Hippocampal formation (tissue), 2 donors: ENCODE results near the gene DCD.
"Not testable (repeated sequence)": the region's sequence is repeated elsewhere in the genome, so short reads cannot be mapped to it uniquely, and the experiment has no call there.

Experiments used
- DNase-seq, 2 donors: peaks; one replicate each; lab custom pipeline; 2025; lab: John Stamatoyannopoulos, UW

The DCD gene

DNA sequence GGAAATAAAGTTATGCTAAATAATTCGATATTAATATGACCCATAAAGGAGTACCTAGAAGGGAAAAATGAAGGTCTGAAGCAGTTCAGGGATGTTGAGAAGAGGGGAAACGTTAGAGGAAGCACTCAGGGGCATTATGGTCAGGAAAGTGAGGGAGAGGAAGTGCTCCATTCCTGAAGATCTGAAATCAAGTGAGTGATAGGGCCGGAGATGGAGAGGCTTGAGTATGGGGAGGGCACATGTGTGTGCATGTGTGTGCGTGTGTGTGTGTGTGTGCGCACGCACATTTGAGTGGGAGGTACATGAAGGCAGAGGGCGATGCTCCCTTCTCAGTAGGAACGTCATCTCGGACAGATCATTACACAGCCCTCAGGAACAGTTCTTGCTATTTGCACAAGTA, 4.9 kb upstream of the DCD start:
- no peak for DNase-seq

DNA sequence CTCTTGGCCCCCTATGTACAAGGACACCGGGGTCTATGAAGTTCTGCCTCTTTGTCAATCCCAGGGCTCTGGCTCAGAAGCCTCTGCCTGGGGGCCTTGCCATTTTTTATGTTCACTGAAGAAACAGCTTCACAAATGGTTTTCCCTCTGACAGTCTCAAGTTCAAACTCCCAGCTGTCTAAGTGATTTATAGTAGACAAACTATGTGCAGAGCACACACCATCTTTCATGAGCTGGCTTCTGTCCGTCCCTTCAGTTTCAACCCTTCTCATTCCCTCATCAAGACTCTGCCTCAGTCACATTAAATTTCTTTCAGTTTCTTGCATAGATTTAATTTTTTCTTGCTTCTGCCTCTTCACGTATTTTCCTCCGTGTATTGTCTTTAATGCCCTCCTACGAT, 2.7 kb upstream of the DCD start:
- DNase-seq = no peak

DNA sequence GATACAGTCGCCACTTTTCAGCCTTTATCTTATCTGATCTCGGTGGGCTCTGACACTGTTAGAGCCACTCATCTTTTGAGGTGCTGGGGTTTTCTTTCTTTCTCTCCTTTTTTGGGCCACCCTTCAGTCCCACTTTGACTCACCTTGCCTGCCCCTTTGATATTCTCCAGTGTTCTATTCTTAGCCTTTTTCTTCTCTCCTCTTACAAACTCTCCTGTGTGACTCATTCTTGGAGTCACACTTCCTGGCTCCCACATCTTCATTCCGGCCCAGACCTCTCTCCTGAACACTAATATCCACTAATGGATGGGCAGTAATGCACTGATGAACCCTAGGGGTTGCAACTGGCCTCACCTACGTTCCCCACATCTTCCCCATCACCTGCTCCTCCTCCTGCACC, 2.2 kb upstream of the DCD start:
- no peak for DNase-seq

- DNase-seq = no peak
Measured at GRCh38 chr12:54649825-54650224, 1.7 kb upstream of the DCD start.

DNA sequence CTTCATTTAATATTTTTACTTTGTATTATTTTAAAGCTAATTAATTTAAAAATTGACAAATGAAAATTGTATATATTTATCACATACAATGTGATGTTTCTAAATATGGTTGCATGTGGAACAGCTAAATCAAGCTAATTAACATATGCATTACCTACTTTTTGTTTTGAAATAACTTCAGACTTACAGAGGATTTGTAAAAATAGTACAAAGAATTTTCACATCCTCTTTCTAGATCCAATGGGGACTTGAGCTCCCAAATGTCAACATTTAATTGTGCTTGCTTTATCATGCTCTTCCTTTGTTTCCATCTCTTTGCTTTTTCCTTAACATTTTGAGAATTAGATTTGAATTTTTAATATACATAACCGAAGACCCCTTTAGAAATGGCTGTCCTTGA, 6.6 kb downstream of the DCD start:
- DNase-seq = no peak

- DNase-seq = no peak
Measured at GRCh38 chr12:54641089-54641488, 7.1 kb downstream of the DCD start.

- DNase-seq = not testable (repeated sequence)
Measured at GRCh38 chr12:54639112-54639511, 9.1 kb downstream of the DCD start.

DNA sequence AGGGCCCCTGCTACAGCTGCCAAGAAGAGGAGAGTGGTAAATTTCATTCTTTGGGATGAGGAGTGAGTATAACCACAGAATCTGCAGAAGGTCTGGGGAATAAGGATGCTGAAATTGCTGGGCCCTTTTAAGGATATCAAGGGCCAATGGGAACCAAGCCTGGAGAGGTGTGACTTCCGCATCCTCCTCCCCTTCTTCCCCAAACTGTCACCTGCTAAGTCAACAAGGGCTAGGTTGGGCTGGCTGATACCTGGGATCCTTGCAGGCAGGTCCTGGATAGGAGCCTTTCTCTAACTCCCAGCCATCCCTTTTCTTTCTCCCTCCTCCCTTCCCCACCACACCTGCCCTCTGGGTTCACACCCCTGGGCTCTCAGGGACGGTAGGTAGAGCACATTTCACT, 13.4 kb downstream of the DCD start, which contains the start of gene LACRT:
LACRT (minus strand) TSS at position 101 of the 400 bp plus-strand sequence; CDS start at position 47, 54 bp downstream.
- no peak for DNase-seq

DNA sequence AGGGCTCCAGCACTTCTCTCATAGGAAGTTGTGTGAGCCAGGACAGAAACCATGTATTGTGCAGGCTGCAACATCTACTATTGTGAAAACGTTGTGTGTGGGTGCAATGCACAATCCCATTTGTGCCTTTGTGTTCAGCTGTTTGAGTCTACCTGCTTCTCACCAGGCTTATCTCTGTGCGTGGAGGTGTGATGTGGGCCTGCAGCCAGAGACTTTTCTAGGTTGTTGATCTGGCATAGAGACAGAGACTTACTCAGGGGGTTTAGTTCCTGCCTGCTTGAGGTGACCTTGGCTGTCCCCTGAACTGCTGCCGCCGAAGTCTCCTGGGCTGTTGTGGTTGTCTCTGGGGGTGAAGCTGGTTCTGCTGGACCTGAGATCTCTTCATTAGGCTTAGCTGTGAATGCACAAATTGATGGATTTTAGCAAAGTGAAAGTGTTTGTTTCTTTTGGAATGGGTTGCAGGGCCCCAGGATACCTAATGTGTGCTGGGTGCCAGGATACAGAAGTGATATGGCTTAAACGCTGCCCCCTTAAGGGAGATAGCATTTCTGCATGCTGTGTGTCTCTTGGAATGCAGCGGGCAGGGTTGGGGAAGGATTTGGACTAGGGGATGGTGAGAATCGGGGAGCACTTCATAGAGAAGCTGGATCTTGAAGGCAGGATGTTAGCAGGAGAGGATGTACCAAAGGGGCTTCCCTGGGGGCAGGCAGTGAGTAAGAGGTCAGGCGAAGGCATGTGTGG, 16.0 kb downstream of the DCD start:
- DNase-seq = no peak

- DNase-seq = no peak
Measured at GRCh38 chr12:54631551-54631950, 16.6 kb downstream of the DCD start.

DNA sequence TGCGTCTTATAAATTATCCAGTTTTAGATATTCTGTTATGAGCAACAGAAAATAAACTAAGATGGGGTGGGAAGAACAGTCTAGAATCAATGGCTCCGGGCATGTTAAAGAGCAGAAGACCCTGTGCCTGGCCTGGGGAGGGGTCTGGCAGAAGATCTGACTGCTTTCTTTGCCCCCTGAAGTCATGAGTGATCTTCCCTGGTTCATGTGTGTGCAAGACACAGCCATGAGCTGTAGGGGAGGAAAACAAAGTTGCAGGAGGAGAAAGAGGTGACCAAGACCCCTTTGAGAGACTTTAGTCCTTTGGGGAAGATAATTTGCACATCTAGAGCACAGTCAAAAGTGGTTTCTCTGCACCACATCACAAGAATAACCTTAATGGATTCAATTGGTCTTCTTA, 18.2 kb downstream of the DCD start:
- DNase-seq = no peak

DNA sequence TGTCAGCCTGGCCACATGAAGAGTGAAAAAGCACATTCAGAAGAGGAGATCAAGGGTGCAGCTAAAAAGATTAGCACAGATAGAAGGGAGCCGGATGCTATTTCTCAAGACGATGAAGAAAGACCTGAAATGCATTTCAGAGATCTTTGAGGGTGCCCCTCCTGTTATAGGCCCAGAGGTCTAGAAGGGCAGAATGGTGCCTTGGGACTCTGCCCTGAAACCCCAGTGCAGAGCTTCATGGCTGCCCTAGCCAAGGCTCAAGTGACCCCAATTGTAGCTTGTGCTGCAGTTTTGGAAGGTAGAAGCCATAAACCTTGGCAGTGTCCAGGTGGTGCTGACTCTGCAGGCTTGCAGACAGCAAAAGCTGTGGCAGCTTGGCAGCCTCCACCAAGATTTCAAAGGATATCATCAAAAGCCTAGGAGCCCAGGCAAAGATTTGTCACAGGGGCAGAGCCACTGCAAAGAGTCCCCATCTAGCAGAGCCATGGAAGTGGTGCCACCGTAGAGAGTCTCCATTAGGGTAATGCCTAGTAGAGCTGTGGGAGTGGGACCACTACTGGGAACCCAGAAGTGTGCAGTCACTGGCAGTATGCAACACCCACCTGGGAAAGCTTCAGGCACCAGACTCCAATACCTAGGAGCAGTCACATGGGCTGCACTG, 19.8 kb downstream of the DCD start:
- no peak for DNase-seq

DNA sequence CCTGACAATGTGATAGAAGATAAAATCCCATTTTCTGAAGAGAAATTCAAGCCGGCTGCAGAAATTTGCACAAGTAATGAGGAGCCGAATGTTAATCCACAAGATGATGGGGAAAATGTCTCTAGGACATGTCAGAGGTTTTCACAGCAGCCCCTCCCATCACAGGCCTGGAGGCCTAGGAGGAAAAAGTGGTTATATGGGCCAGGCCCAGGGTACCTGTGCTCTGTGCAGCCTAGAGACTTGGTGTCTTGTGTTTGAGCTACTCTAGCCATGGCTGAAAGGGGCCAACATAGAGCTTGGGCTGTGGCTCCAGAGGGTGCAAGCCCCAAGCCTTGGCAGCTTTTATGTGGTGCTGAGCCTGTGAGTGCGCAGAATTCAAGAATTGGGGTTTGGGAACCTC, 20.9 kb downstream of the DCD start:
- DNase-seq = no peak

DNA sequence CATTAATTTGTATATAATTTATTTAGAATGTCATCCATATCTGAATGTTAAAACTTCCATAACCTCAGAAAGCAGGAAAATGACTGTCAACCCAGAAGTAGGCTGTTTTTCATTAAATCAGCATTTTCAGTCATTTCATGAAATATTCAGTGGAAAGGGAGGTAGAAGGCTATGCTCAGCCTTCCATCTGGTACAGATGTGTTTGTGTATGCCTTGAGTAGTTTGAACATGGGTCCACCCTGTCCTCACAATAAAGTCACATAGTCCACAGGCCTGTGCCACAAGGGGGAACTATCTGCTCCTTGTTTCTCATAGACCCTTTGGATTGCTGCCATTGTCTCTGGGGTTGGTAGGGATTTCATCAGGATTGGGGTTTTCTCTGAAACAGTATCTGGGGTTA, 22.6 kb downstream of the DCD start:
- no peak for DNase-seq

DNA sequence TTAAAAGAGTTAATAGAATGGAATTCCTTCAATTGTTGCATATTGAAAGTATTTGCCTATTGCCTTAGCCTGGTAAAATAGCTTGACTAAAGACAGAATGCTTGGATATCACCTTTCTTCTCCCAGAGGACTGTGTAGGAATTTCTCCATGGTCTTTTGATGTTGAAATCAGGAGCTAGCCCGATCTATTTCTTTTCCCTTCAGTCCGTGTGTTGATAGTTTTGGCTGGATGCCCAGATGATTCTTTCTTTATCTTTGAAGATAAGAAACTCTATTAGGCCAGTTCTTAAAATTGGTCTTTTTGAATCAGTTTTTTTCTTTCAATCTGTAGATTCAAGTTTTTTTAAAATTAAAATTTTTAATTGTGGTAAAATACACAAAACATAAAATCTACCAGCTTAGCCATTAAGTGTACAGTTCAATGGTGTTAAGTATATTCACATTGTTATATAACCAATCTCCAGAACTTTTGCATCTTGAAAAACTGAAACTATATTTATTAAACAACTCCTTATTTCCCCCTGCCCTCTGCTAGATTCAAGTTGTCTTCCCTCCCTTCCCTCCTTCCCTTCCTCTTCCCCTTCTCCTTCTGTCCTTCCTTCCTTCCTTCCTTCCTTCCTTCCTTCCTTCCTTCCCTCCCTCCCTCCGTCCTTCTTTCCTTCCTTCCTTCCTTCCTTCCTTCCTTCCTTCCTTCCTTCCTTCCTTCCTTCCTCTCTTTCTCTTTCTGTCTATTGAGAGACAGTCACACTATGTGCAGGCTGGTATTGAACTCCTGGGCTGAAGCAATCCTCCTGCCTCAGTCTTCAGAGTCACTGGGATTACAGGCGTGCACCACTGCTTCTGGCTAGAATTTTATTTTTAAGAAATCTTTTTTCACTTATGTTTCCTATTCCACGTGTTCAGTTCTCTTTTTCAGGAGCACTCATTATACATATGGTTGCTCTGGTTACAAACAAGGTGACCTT, 23.6 kb downstream of the DCD start:
- no peak for DNase-seq

DNA sequence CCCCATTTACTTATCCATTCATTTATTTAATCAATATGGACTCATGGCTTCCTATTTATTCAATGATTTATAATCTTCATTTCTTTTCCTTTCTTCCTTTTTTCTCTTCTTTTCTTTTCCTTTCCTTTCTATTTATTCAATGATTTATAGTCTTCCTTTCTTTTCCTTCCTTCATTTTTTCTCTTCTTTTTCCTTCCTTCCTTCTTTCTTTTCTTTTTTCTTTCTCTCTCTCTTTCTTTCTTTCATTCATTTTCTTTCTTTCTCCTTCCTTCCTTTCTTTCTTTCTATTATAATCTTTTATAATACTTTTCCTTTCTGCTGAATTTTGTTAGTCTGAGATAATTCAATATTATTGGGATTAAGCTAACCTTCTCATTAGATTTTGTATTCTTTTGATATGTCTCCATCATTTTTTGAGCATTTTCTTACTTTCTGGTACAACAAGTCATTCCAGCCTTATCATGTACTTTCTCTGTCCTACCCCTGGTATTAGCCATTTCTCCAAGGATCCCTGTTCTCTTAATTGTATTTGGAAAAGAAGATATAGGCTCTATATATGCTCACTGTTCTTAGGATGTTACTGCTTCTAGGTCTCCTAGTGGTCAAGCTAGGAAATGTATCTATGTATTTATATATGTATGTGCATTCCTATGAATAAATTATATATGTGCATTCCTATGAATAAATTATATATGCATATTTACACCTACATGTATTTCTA, 25.5 kb downstream of the DCD start:
- DNase-seq = no peak

DNA sequence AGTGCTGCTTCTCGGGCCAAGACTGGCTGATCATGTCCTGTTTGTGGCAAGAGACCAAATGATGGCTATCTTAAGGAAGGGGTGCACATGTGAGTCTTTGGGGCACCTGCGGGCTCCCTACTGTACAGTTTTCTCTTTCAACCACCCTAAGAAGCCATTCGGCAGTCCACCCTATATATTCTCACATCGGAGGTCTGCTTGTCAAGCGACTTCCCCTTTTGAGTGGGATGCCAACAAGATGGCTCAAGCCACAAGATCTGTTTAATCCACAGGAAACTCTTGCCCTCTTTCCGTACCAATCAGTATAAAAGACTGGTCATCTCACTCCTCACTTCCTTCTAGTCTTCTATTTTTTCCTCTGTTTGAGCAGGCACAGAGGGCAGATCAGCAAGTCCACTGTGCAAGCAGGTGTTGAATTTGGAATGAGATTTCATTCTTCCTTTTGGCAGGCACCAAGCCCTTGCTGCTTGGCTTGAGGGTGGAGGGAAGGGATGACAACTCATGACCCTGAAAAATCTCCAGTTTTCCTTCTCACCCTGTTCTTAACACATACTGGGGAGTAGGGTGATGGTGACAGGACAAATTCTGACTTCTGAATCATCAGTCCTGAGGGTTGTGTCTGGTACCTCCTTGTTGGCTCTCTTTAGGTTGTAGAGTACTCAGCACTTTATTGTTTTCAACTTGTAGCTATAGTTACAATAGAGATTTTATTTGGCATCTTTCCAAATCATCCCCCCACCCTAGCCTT, 31.1 kb downstream of the DCD start:
- DNase-seq = no peak

- no peak for DNase-seq
Measured at GRCh38 chr12:54612225-54612750, 35.9 kb downstream of the DCD start.

GRCh38 chr12:54611715-54612149, 36.4 kb downstream of the DCD start:
- no peak for DNase-seq

- no peak for DNase-seq
Measured at GRCh38 chr12:54608769-54609168, 39.4 kb downstream of the DCD start.

GRCh38 chr12:54608156-54608555, 40.0 kb downstream of the DCD start:
- DNase-seq = no peak
